HepG2 (cell line): ENCODE data around the gene CRIP1. TPM values are rescaled to one million over a fixed set of nuclear protein-coding genes. Genes with fewer than 3 reads are reported as not detected.

ENCODE experiments used
- DPF2 ChIP-seq: sonication (generic); formaldehyde crosslinking; IDR thresholded peaks from 2 replicates; pipeline ENCODE4 v1.4.0; 2020; ENCODE audit warnings: mild to moderate bottlenecking, low read depth, missing genetic modification reagents, borderline replicate concordance
- HOXD1 ChIP-seq: sonication (generic); formaldehyde crosslinking; IDR thresholded peaks from 2 replicates; pipeline ENCODE4 v1.5.0; 2020; ENCODE audit warnings: missing genetic modification reagents
- STAG1 ChIP-seq: sonication (generic); formaldehyde crosslinking; IDR thresholded peaks from 2 replicates; pipeline ENCODE4 v1.4.0; 2020; ENCODE audit warnings: missing genetic modification reagents
- ZNF720 ChIP-seq: sonication (generic); formaldehyde crosslinking; IDR thresholded peaks from 2 replicates; pipeline ENCODE4 v1.4.0; 2020; ENCODE audit warnings: missing genetic modification reagents
- ZNF724P ChIP-seq: sonication (generic); formaldehyde crosslinking; IDR thresholded peaks from 2 replicates; pipeline ENCODE4 v1.8.0; 2022; ENCODE audit warnings: missing genetic modification reagents, borderline replicate concordance
- ZNF746 ChIP-seq: sonication (generic); formaldehyde crosslinking; IDR thresholded peaks from 2 replicates; pipeline ENCODE4 v1.8.0; 2022; ENCODE audit warnings: mild to moderate bottlenecking, missing genetic modification reagents
- polyA plus RNA-seq, 8 experiments: library from polyadenylated mRNA; depleted of rRNA in 3 of 8; stranded (reverse) in 7 of 8; unstranded in 1 of 8; fragments of >200 nt; fragmentation: Illumina TruSeq in 4 of 8; extraction: Trizol in 4 of 8; gene quantifications; 2 replicates each; pipeline versions ENCODE4 v1.2.1 to v1.2.3, GENCODE V29; 2011 to 2016; ENCODE audit warnings: low read depth in 4 of 8, missing spikeins in 1 of 8, mixed read lengths in 1 of 8; ENCODE audit not compliant: insufficient read depth in 1 of 8
- total RNA-seq, 5 experiments: library from RNA; depleted of rRNA; stranded (reverse); fragments of >200 nt; fragmentation: Illumina TruSeq; extraction: Trizol; gene quantifications; 2 replicates each; pipeline ENCODE4 v1.2.3, GENCODE V29; 2016; ENCODE audit warnings: low read depth in 1 of 5
- TF ChIP-seq, protein P1 (sequence below): sonication (generic); formaldehyde crosslinking; IDR thresholded peaks from 2 replicates; pipeline ENCODE4 v1.8.1; 2023; ENCODE audit warnings: missing genetic modification reagents, inconsistent platforms, borderline replicate concordance
- TF ChIP-seq, protein P2 (sequence below): sonication (generic); formaldehyde crosslinking; IDR thresholded peaks from 2 replicates; pipeline ENCODE4 v1.4.0; 2020; ENCODE audit warnings: mild to moderate bottlenecking, missing genetic modification reagents
- TF ChIP-seq, protein P3 (sequence below): sonication (generic); formaldehyde crosslinking; IDR thresholded peaks from 2 replicates; pipeline ENCODE4 v1.4.0; 2020; ENCODE audit warnings: missing genetic modification reagents, low read depth, mild to moderate bottlenecking, borderline replicate concordance
- TF ChIP-seq, protein P4 (sequence below): sonication (generic); formaldehyde crosslinking; IDR thresholded peaks from 2 replicates; pipeline ENCODE4 v1.4.0; 2020; ENCODE audit warnings: missing genetic modification reagents

Gene CRIP1
- total and polyA plus RNA-seq, 2 of the 13 experiments (the other 11 are each of a cell fraction or from before 2014, with no cell fraction given), result 53.9 to 59.5 TPM

DNA sequence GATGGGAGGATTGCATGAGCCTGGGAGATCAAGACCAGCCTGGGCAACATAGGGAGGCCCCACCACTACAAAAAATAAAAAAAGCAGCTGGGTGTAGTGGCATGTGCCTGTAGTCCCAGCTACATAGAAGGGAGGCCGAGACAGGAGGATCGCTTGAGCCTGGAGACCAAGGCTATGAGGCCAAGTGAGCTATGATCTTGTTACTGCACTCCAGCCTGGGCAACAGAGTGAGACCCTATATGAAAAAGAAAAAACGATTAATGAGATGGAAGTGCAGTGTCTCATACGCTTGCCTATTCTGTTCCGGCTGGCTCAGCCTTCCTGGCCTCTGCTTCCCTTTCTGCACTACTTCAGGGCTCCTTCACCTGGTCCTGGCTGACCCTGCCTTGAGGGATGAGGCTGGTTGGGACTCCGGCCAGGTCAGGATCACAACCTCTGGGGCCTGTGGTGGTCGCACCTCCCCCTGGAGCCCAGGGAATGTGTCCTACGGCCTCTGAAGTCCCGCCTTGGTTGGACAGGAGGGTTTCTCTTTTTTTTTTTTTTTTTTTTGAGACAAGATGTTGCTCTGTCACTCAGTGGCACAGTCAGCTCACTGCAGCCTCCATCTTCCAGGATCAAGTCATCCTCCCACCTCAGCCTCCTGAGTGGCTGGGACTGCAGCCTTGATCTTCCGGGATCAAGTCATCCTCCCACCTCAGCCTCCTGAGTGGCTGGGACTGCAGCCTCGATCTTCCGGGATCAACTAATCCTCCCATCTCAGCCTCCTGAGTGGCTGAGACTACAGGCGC is 15.0 kb downstream of the CRIP1 start (continued):
- TF ChIP-seq, protein P1, sequence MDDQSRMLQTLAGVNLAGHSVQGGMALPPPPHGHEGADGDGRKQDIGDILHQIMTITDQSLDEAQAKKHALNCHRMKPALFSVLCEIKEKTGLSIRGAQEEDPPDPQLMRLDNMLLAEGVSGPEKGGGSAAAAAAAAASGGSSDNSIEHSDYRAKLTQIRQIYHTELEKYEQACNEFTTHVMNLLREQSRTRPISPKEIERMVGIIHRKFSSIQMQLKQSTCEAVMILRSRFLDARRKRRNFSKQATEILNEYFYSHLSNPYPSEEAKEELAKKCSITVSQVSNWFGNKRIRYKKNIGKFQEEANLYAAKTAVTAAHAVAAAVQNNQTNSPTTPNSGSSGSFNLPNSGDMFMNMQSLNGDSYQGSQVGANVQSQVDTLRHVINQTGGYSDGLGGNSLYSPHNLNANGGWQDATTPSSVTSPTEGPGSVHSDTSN (CRISPR knock-in tag), result no peak
- TF ChIP-seq, protein P2, sequence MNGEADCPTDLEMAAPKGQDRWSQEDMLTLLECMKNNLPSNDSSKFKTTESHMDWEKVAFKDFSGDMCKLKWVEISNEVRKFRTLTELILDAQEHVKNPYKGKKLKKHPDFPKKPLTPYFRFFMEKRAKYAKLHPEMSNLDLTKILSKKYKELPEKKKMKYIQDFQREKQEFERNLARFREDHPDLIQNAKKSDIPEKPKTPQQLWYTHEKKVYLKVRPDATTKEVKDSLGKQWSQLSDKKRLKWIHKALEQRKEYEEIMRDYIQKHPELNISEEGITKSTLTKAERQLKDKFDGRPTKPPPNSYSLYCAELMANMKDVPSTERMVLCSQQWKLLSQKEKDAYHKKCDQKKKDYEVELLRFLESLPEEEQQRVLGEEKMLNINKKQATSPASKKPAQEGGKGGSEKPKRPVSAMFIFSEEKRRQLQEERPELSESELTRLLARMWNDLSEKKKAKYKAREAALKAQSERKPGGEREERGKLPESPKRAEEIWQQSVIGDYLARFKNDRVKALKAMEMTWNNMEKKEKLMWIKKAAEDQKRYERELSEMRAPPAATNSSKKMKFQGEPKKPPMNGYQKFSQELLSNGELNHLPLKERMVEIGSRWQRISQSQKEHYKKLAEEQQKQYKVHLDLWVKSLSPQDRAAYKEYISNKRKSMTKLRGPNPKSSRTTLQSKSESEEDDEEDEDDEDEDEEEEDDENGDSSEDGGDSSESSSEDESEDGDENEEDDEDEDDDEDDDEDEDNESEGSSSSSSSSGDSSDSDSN (CRISPR knock-in tag), result no peak
- TF ChIP-seq, protein P3, sequence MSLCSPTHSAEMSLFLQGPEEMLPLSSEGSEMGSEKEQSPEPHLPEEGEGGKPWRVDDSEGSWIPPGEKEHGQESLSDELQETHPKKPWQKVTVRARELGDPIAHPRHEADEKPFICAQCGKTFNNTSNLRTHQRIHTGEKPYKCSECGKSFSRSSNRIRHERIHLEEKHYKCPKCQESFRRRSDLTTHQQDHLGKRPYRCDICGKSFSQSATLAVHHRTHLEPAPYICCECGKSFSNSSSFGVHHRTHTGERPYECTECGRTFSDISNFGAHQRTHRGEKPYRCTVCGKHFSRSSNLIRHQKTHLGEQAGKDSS (CRISPR knock-in tag), result no peak
- no peak for TF ChIP-seq ZNF724P (CRISPR knock-in tag)
- TF ChIP-seq DPF2, result no peak
- TF ChIP-seq ZNF746 (CRISPR knock-in tag), result no peak
- TF ChIP-seq HOXD1, result no peak
- TF ChIP-seq, protein P4, sequence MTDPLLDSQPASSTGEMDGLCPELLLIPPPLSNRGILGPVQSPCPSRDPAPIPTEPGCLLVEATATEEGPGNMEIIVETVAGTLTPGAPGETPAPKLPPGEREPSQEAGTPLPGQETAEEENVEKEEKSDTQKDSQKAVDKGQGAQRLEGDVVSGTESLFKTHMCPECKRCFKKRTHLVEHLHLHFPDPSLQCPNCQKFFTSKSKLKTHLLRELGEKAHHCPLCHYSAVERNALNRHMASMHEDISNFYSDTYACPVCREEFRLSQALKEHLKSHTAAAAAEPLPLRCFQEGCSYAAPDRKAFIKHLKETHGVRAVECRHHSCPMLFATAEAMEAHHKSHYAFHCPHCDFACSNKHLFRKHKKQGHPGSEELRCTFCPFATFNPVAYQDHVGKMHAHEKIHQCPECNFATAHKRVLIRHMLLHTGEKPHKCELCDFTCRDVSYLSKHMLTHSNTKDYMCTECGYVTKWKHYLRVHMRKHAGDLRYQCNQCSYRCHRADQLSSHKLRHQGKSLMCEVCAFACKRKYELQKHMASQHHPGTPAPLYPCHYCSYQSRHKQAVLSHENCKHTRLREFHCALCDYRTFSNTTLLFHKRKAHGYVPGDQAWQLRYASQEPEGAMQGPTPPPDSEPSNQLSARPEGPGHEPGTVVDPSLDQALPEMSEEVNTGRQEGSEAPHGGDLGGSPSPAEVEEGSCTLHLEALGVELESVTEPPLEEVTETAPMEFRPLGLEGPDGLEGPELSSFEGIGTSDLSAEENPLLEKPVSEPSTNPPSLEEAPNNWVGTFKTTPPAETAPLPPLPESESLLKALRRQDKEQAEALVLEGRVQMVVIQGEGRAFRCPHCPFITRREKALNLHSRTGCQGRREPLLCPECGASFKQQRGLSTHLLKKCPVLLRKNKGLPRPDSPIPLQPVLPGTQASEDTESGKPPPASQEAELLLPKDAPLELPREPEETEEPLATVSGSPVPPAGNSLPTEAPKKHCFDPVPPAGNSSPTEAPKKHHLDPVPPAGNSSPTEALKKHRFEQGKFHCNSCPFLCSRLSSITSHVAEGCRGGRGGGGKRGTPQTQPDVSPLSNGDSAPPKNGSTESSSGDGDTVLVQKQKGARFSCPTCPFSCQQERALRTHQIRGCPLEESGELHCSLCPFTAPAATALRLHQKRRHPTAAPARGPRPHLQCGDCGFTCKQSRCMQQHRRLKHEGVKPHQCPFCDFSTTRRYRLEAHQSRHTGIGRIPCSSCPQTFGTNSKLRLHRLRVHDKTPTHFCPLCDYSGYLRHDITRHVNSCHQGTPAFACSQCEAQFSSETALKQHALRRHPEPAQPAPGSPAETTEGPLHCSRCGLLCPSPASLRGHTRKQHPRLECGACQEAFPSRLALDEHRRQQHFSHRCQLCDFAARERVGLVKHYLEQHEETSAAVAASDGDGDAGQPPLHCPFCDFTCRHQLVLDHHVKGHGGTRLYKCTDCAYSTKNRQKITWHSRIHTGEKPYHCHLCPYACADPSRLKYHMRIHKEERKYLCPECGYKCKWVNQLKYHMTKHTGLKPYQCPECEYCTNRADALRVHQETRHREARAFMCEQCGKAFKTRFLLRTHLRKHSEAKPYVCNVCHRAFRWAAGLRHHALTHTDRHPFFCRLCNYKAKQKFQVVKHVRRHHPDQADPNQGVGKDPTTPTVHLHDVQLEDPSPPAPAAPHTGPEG, result no peak
- no peak for TF ChIP-seq STAG1 (CRISPR knock-in tag)
- no peak for TF ChIP-seq ZNF720 (CRISPR knock-in tag)
